ENCODE measurements around the gene MRPL18. TPM values are rescaled to one million over a fixed set of nuclear protein-coding genes. Genes with fewer than 3 reads are reported as not detected.
A peak's percentile ranks its signal among the peaks of the same experiment; 100 is the strongest.

Gene MRPL18
- total and polyA plus RNA-seq, 9 of the 15 experiments (the other 6 are each of a cell fraction or from before 2014, with no cell fraction given): 149 to 456 (median 196) TPM

- TF ChIP-seq UBTF (IDR thresholded peaks at IDR 0.05; ENCODE audit: borderline replicate concordance in 1 of 2, low read depth in 2 of 2, low read length in 2 of 2): no peak
- TF ChIP-seq ZNF316 (IDR thresholded peaks at IDR 0.05): peak; percentile 22; the same call in 1 of the 2 replicates
- peak; percentile 33; the same call in 1 of the 2 replicates for TF ChIP-seq C11orf30 (IDR thresholded peaks at IDR 0.05; ENCODE audit: low read depth)
- peak in 2 of 3 experiments; percentile 34 to 47; a peak in 3 of 6 replicates for TF ChIP-seq CTCF (IDR thresholded peaks at IDR 0.05 in 2 of 3, conservative IDR thresholded peaks at IDR 0.05 in 1 of 3; ENCODE audit: insufficient read depth in 2 of 3, low read depth in 1 of 3, low read length in 3 of 3)
- TF ChIP-seq CBFA2T3 (IDR thresholded peaks at IDR 0.05): peak; percentile 17; the same call in 1 of the 2 replicates
- TF ChIP-seq PTTG1 (tag; IDR thresholded peaks at IDR 0.05; ENCODE audit: low read depth): no peak
- no peak for TF ChIP-seq ZBTB7A (IDR thresholded peaks at IDR 0.05; ENCODE audit: borderline replicate concordance, control insufficient read depth, low read depth, low read length)
- TF ChIP-seq TCF3 (CRISPR knock-in tag; IDR thresholded peaks at IDR 0.05): no peak
- TF ChIP-seq MAFF (IDR thresholded peaks at IDR 0.05; ENCODE audit: low read length): peak; percentile 14; the same call in 1 of the 2 replicates
- no peak for TF ChIP-seq ZNF280A (IDR thresholded peaks at IDR 0.05; ENCODE audit: low read depth, partially characterized antibody)
- no peak for TF ChIP-seq SIX5 (IDR thresholded peaks at IDR 0.05; ENCODE audit: borderline replicate concordance in 1 of 2, insufficient read depth in 1 of 2, low read depth in 1 of 2, low read length in 2 of 2)
- TF ChIP-seq ZNF239 (CRISPR knock-in tag; IDR thresholded peaks at IDR 0.05): no peak
- TF ChIP-seq NR0B1 (IDR thresholded peaks at IDR 0.05; ENCODE audit: partially characterized antibody): no peak
- TF ChIP-seq ELF4 (CRISPR knock-in tag; IDR thresholded peaks at IDR 0.05): no peak
- TF ChIP-seq ELF2 (CRISPR knock-in tag; IDR thresholded peaks at IDR 0.05): no peak
- TF ChIP-seq SLC30A9 (CRISPR knock-in tag; IDR thresholded peaks at IDR 0.05): no peak
- TF ChIP-seq CAMTA2 (CRISPR knock-in tag; conservative IDR thresholded peaks at IDR 0.05): no peak
- TF ChIP-seq KAT2B (IDR thresholded peaks at IDR 0.05; ENCODE audit: low read depth, low read length): no peak
- TF ChIP-seq PKNOX1 (IDR thresholded peaks at IDR 0.05): peak; percentile 3; the same call in 1 of the 2 replicates
- TF ChIP-seq STAG1 (CRISPR knock-in tag; IDR thresholded peaks at IDR 0.05; ENCODE audit: borderline replicate concordance): no peak
- no peak for TF ChIP-seq BRD9 (IDR thresholded peaks at IDR 0.05; ENCODE audit: low read depth, partially characterized antibody)
These were observed 42.7 kb downstream of the MRPL18 start (continued) for GRCh38 chr6:159832946-159833345.

Data from K562 (cell line).